CD14-positive monocyte (primary cell): Measurements from ENCODE around the gene PTPRO. TPM values are rescaled to one million over a fixed set of nuclear protein-coding genes. Genes with fewer than 3 reads are reported as not detected.

Experiments used
- DNase-seq, 3 donors: peaks; one replicate each; pipeline ENCODE4 v3.0.0-alpha.2; 2011 to 2022
- H2AFZ ChIP-seq: 2 replicates; pipeline ENCODE4 v1.6.0; 2012; ENCODE audit warnings: mild to moderate bottlenecking, low read depth, low read length, inconsistent platforms; ENCODE audit not compliant: insufficient read depth, poor library complexity, severe bottlenecking
- H3K27ac ChIP-seq, 2 donors: 1 replicate in 1 of 2; 2 replicates in 1 of 2; pipeline ENCODE4 v1.5.1; 2012 to 2013; ENCODE audit warnings: low read length in 2 of 2, control low read depth in 1 of 2, inconsistent platforms in 1 of 2, low read depth in 1 of 2, mild to moderate bottlenecking in 1 of 2
- H3K27me3 ChIP-seq, 2 donors: one replicate each; pipeline versions ENCODE4 v1.6.0 to v1.6.1; 2011 to 2013; ENCODE audit warnings: low read length in 2 of 2; ENCODE audit not compliant: control insufficient read depth in 2 of 2, insufficient read depth in 2 of 2
- H3K36me3 ChIP-seq, 2 donors: replicated peaks in 1 of 2; 1 replicate in 1 of 2; 2 replicates in 1 of 2; pipeline versions ENCODE4 v1.5.1 to v1.6.1; 2012 to 2013; ENCODE audit warnings: low read length in 2 of 2, control low read depth in 1 of 2, inconsistent platforms in 1 of 2, mild to moderate bottlenecking in 1 of 2; ENCODE audit not compliant: insufficient read depth in 2 of 2, control insufficient read depth in 1 of 2
- H3K4me1 ChIP-seq, 2 donors: 1 replicate in 1 of 2; 2 replicates in 1 of 2; pipeline versions ENCODE4 v1.5.1 to v1.6.1; 2012 to 2013; ENCODE audit warnings: low read length in 2 of 2, control low read depth in 1 of 2, inconsistent platforms in 1 of 2, mild to moderate bottlenecking in 1 of 2, moderate library complexity in 1 of 2; ENCODE audit not compliant: insufficient read depth in 2 of 2, control insufficient read depth in 1 of 2
- H3K4me2 ChIP-seq: replicated peaks from 2 replicates; pipeline ENCODE3; 2012; ENCODE audit warnings: low read length, moderate library complexity, mild to moderate bottlenecking; ENCODE audit not compliant: poor library complexity, severe bottlenecking; ENCODE audit errors: extremely low read depth
- H3K4me3 ChIP-seq, 3 experiments: fragments of 200-600 bp in 1 of 3; sonication (generic) in 1 of 3; replicated peaks in 1 of 3; 1 replicate in 2 of 3; 2 replicates in 1 of 3; pipeline ENCODE4 v1.5.1; 2011 to 2013; ENCODE audit warnings: low read length in 3 of 3, mild to moderate bottlenecking in 3 of 3, control low read depth in 2 of 3, low read depth in 2 of 3, inconsistent platforms in 1 of 3, moderate library complexity in 1 of 3
- H3K79me2 ChIP-seq: 2 replicates; pipeline ENCODE4 v1.6.0; 2012; ENCODE audit warnings: mild to moderate bottlenecking, control low read depth, inconsistent platforms, low read length, moderate library complexity; ENCODE audit not compliant: insufficient read depth
- H3K9ac ChIP-seq: 2 replicates; pipeline ENCODE4 v1.6.0; 2017; ENCODE audit warnings: low read length, mild to moderate bottlenecking; ENCODE audit not compliant: insufficient read depth, poor library complexity, severe bottlenecking
- H3K9me3 ChIP-seq, 2 donors: replicated peaks in 1 of 2; 1 replicate in 1 of 2; 2 replicates in 1 of 2; pipeline versions ENCODE4 v1.5.1 to v1.6.1; 2012 to 2013; ENCODE audit warnings: low read length in 2 of 2, control low read depth in 1 of 2; ENCODE audit not compliant: control insufficient read depth in 1 of 2, insufficient read depth in 1 of 2
- H4K20me1 ChIP-seq: 2 replicates; pipeline ENCODE4 v1.6.0; 2012; ENCODE audit warnings: mild to moderate bottlenecking, low read length, control low read depth, moderate library complexity; ENCODE audit not compliant: insufficient read depth
- H3K27ac Mint-ChIP-seq, 7 donors: one replicate each; pipeline ENCODE4 v1.8.0; 2020; ENCODE audit warnings: mild to moderate bottlenecking in 7 of 7, mixed read lengths in 7 of 7, moderate library complexity in 6 of 7, inconsistent platforms in 2 of 7
- H3K27me3 Mint-ChIP-seq, 3 donors: one replicate each; pipeline ENCODE4 v1.8.0; 2021 to 2022; ENCODE audit warnings: low read depth in 3 of 3, mild to moderate bottlenecking in 3 of 3, mixed read lengths in 3 of 3, moderate library complexity in 3 of 3, inconsistent platforms in 1 of 3
- H3K36me3 Mint-ChIP-seq, 2 donors: one replicate each; pipeline ENCODE4 v1.8.0; 2020; ENCODE audit warnings: mixed read lengths in 2 of 2, inconsistent platforms in 1 of 2, mild to moderate bottlenecking in 1 of 2
- H3K4me1 Mint-ChIP-seq: one replicate; pipeline ENCODE4 v1.8.0; 2020; ENCODE audit warnings: mild to moderate bottlenecking, mixed read lengths
- H3K4me3 Mint-ChIP-seq, 2 donors: one replicate each; pipeline ENCODE4 v1.8.0; 2020; ENCODE audit warnings: mild to moderate bottlenecking in 2 of 2, mixed read lengths in 2 of 2, moderate library complexity in 1 of 2
- H3K9me3 Mint-ChIP-seq, 7 donors: one replicate each; pipeline ENCODE4 v1.8.0; 2020 to 2022; ENCODE audit warnings: mixed read lengths in 7 of 7, mild to moderate bottlenecking in 6 of 7, moderate library complexity in 6 of 7, inconsistent platforms in 2 of 7
- CTCF ChIP-seq: fragments of 200-600 bp; IDR thresholded peaks from one replicate; pipeline ENCODE4 v1.8.0; 2022; ENCODE audit warnings: antibody characterized with exemption, mild to moderate bottlenecking
- WGBS: methylation state at CpG from one replicate; pipeline ENCODE4 v1.1.5; 2013; ENCODE audit warnings: missing lambda C conversion rate; ENCODE audit not compliant: insufficient coverage; 5-methylcytosine and 5-hydroxymethylcytosine counted together
- intact Hi-C, 2 donors: fragments of 100-400 bp; cut with micrococcal nuclease; formaldehyde crosslinking; loops; one replicate each; pipeline versions ENCODE4 v1.15.0 to v1.15.1; 2023
- polyA plus RNA-seq, 3 donors: library from polyadenylated mRNA; depleted of rRNA in 1 of 3; unstranded in 2 of 3; stranded (reverse) in 1 of 3; fragments of 300-500 nt in 2 of 3; fragments of >200 nt in 1 of 3; fragmentation: Illumina TruSeq in 2 of 3; gene quantifications; 1 replicate in 2 of 3; 2 replicates in 1 of 3; pipeline ENCODE4 v1.2.3, GENCODE V29; 2012 to 2021

Gene PTPRO
- polyA plus RNA-seq, 3 donors: 3.1 to 12.0 (median 4.7) TPM

GRCh38 chr12:15575671-15576541 lies 253.6 kb downstream of the PTPRO start:
- H3K27me3 Mint-ChIP-seq: no peaks in the 10 kb centered on the region
- Histone ChIP-seq H3K4me1 (peaks cover 20 to 34% of the 10 kb centered on the region in 2 donors), H3K27ac (no peak overlapping the region), H3K4me3 (no peak overlapping the region), H3K4me2 (no peak overlapping the region), H2AFZ (no peak overlapping the region), H3K36me3 (peaks cover 10 to 30% of the 10 kb centered on the region in 2 donors), H3K9me3 (no peaks in the 10 kb centered on the region), H3K79me2 (no peaks in the 10 kb centered on the region), H3K9ac (no peak overlapping the region), H3K27me3 (no peaks in the 10 kb centered on the region), H4K20me1 (no peaks in the 10 kb centered on the region)
- peak overlapping the region in 3 of 7 donors; percentile 7 to 61 (median 43) for H3K27ac Mint-ChIP-seq
- peaks cover 40 to 47% of the 10 kb centered on the region in 2 donors for H3K36me3 Mint-ChIP-seq
- no peak for DNase-seq
- H3K9me3 Mint-ChIP-seq: peaks cover 0 to 3% (median 0%) of the 10 kb centered on the region in 7 donors
- no peak overlapping the region for H3K4me3 Mint-ChIP-seq
- 100% methylated on average over 1 of the region's 3 CpGs for WGBS
- TF ChIP-seq CTCF: no peak
- intact Hi-C loops: loop anchor here in 1 of 2 donors (2.0 kb wide), 1 partner anchor 43 kb away; no protein-coding TSS in a partner anchor
- peaks cover 35% of the 10 kb centered on the region for H3K4me1 Mint-ChIP-seq

- H3K27ac ChIP-seq: no peak overlapping the region
- no peak for DNase-seq
- peaks cover 9% of the 10 kb centered on the region for H3K4me1 Mint-ChIP-seq
- H4K20me1 ChIP-seq: no peaks in the 10 kb centered on the region
- H3K27me3 Mint-ChIP-seq: peaks cover 0 to 1% (median 0%) of the 10 kb centered on the region in 3 donors
- no peak overlapping the region for H3K4me2 ChIP-seq
- H3K79me2 ChIP-seq: no peaks in the 10 kb centered on the region
- no peak overlapping the region for H3K9ac ChIP-seq
- no peak overlapping the region for H3K4me3 Mint-ChIP-seq
- H3K4me1 ChIP-seq: peaks cover 3 to 12% of the 10 kb centered on the region in 2 donors
- H3K27me3 ChIP-seq: no peaks in the 10 kb centered on the region
- intact Hi-C loops: loop anchor here (5.0 to 10.0 kb wide), 2 partner anchors 48 to 306 kb away; no protein-coding TSS in a partner anchor
- no peak overlapping the region for H2AFZ ChIP-seq
- peaks cover 32 to 68% of the 10 kb centered on the region in 2 donors for H3K36me3 ChIP-seq
- WGBS: no CpG with 5 or more reads among the region's 1 CpG
- no peak overlapping the region for H3K27ac Mint-ChIP-seq
- H3K9me3 Mint-ChIP-seq: peaks cover 0 to 3% (median 0%) of the 10 kb centered on the region in 7 donors
- H3K36me3 Mint-ChIP-seq: peaks cover 65 to 69% of the 10 kb centered on the region in 2 donors
- no peaks in the 10 kb centered on the region for H3K9me3 ChIP-seq
- H3K4me3 ChIP-seq: no peak overlapping the region
- TF ChIP-seq CTCF: no peak
Observed at GRCh38 chr12:15580431-15580830, 258.1 kb downstream of the PTPRO start.
